MM.1S (cell line): ENCODE results near the gene SCN4B.

Experiments used
- DNase-seq: peaks from one replicate; pipeline ENCODE4 v3.0.0-alpha.2; 2015
- H2AFZ ChIP-seq: fragments of 300-600 bp; sonication (generic); 2 replicates; pipeline ENCODE4 v1.6.0; 2016; ENCODE audit warnings: antibody characterized with exemption, low read length
- H3F3A ChIP-seq: fragments of 300-600 bp; sonication (generic); 2 replicates; pipeline ENCODE4 v1.6.1; 2016; ENCODE audit warnings: mild to moderate bottlenecking, antibody characterized with exemption, low read length, moderate library complexity, mixed read lengths; ENCODE audit not compliant: insufficient read depth
- H3K27ac ChIP-seq: fragments of 300-600 bp; sonication (generic); 2 replicates; pipeline ENCODE4 v1.5.1; 2016; ENCODE audit warnings: mild to moderate bottlenecking, low read length
- H3K27me3 ChIP-seq: fragments of 300-600 bp; sonication (generic); replicated peaks from 2 replicates; pipeline ENCODE4 v1.6.0; 2016; ENCODE audit warnings: low read length; ENCODE audit not compliant: insufficient read depth
- H3K36me3 ChIP-seq: fragments of 300-600 bp; sonication (generic); replicated peaks from 2 replicates; pipeline ENCODE4 v1.6.1; 2016; ENCODE audit warnings: mild to moderate bottlenecking, low read length, mixed read lengths; ENCODE audit not compliant: insufficient read depth
- H3K4me1 ChIP-seq: fragments of 300-600 bp; sonication (generic); 2 replicates; pipeline ENCODE4 v1.6.1; 2016; ENCODE audit warnings: low read length, mixed read lengths
- H3K4me2 ChIP-seq: fragments of 300-600 bp; sonication (generic); 2 replicates; pipeline ENCODE4 v1.6.0; 2016; ENCODE audit warnings: low read depth, low read length
- H3K4me3 ChIP-seq: fragments of 300-600 bp; sonication (generic); 2 replicates; pipeline ENCODE4 v1.5.1; 2016; ENCODE audit warnings: low read length, mixed read lengths
- H3K79me2 ChIP-seq: fragments of 300-600 bp; sonication (generic); 2 replicates; pipeline ENCODE4 v1.6.1; 2016; ENCODE audit warnings: mixed run types, low read length, mixed read lengths
- H3K9ac ChIP-seq: fragments of 300-600 bp; sonication (generic); 2 replicates; pipeline ENCODE4 v1.6.1; 2016; ENCODE audit warnings: low read length, mixed read lengths
- H3K9me2 ChIP-seq: fragments of 300-600 bp; sonication (generic); replicated peaks from 2 replicates; pipeline ENCODE4 v1.6.1; 2016; ENCODE audit warnings: mild to moderate bottlenecking, low read length, mixed read lengths; ENCODE audit not compliant: insufficient read depth
- H3K9me3 ChIP-seq: fragments of 300-600 bp; sonication (generic); replicated peaks from 2 replicates; pipeline ENCODE4 v1.6.1; 2016; ENCODE audit warnings: mild to moderate bottlenecking, low read length, mixed read lengths; ENCODE audit not compliant: insufficient read depth
- H4K20me1 ChIP-seq: fragments of 300-600 bp; sonication (generic); 2 replicates; pipeline ENCODE4 v1.6.1; 2016; ENCODE audit warnings: mild to moderate bottlenecking, low read length, moderate library complexity, mixed read lengths; ENCODE audit not compliant: insufficient read depth
- CTCF ChIP-seq: fragments of 300-600 bp; sonication (generic); IDR thresholded peaks from 2 replicates; pipeline ENCODE4 v1.5.1; 2016; ENCODE audit warnings: antibody characterized with exemption, low read length, mixed read lengths
- EZH2 ChIP-seq: fragments of 300-600 bp; sonication (generic); optimal IDR thresholded peaks from 2 replicates; pipeline ENCODE3; 2017; ENCODE audit warnings: low read depth, mild to moderate bottlenecking, antibody characterized with exemption, low read length, mixed read lengths
- EZH2phosphoT487 ChIP-seq: fragments of 300-600 bp; sonication (generic); IDR thresholded peaks from 2 replicates; pipeline ENCODE4 v1.6.1; 2018; ENCODE audit warnings: antibody characterized with exemption, low read length

SCN4B gene

GRCh38 chr11:118152020-118152551, 537 bp downstream of the SCN4B start:
- Histone ChIP-seq H3F3A (no peaks in the 10 kb centered on the region), H2AFZ (no peak overlapping the region), H3K9me2 (no peaks in the 10 kb centered on the region), H3K4me3 (no peak overlapping the region), H3K27ac (no peak overlapping the region), H3K36me3 (no peaks in the 10 kb centered on the region), H3K4me1 (no peaks in the 10 kb centered on the region; the same call in 1 of the 2 replicates), H3K27me3 (peaks cover 79% of the 10 kb centered on the region), H4K20me1 (no peaks in the 10 kb centered on the region), H3K9me3 (no peaks in the 10 kb centered on the region), H3K79me2 (no peaks in the 10 kb centered on the region), H3K9ac (no peak overlapping the region), H3K4me2 (no peak overlapping the region)
- DNase-seq: no peak
- TF ChIP-seq CTCF: no peak
- no peak for TF ChIP-seq EZH2phosphoT487
- no peak for TF ChIP-seq EZH2

GRCh38 chr11:118151431-118151830, 1.2 kb downstream of the SCN4B start:
- H3K27ac ChIP-seq: no peak overlapping the region
- no peaks in the 10 kb centered on the region for H3K79me2 ChIP-seq
- H3K4me2 ChIP-seq: no peak overlapping the region
- H3K9ac ChIP-seq: no peak overlapping the region
- no peak overlapping the region for H3K4me3 ChIP-seq
- H2AFZ ChIP-seq: no peak overlapping the region
- DNase-seq: no peak
- H3F3A ChIP-seq: no peaks in the 10 kb centered on the region
- TF ChIP-seq EZH2phosphoT487: no peak
- no peak for TF ChIP-seq EZH2
- no peak for TF ChIP-seq CTCF
- no peaks in the 10 kb centered on the region; the same call in 1 of the 2 replicates for H3K4me1 ChIP-seq
- peaks cover 79% of the 10 kb centered on the region for H3K27me3 ChIP-seq
- H3K36me3 ChIP-seq: no peaks in the 10 kb centered on the region
- H4K20me1 ChIP-seq: no peaks in the 10 kb centered on the region
- H3K9me2 ChIP-seq: no peaks in the 10 kb centered on the region
- no peaks in the 10 kb centered on the region for H3K9me3 ChIP-seq

- peaks cover 67% of the 10 kb centered on the region for H3K27me3 ChIP-seq
- H3K4me2 ChIP-seq: no peak overlapping the region
- no peak for DNase-seq
- H3K9me3 ChIP-seq: no peaks in the 10 kb centered on the region
- no peak overlapping the region for H3K27ac ChIP-seq
- TF ChIP-seq EZH2phosphoT487: no peak
- no peaks in the 10 kb centered on the region for H4K20me1 ChIP-seq
- H3K9me2 ChIP-seq: no peaks in the 10 kb centered on the region
- H3F3A ChIP-seq: no peaks in the 10 kb centered on the region
- no peak overlapping the region for H2AFZ ChIP-seq
- no peaks in the 10 kb centered on the region; the same call in 1 of the 2 replicates for H3K4me1 ChIP-seq
- H3K79me2 ChIP-seq: no peaks in the 10 kb centered on the region
- no peak overlapping the region for H3K9ac ChIP-seq
- no peak overlapping the region for H3K4me3 ChIP-seq
- no peaks in the 10 kb centered on the region for H3K36me3 ChIP-seq
Measured at GRCh38 chr11:118149493-118149892, 3.1 kb downstream of the SCN4B start.

GRCh38 chr11:118148856-118149255, 3.8 kb downstream of the SCN4B start:
- Histone ChIP-seq H3K27ac (no peak overlapping the region), H3K79me2 (no peaks in the 10 kb centered on the region), H3K4me3 (no peak overlapping the region), H3K36me3 (no peaks in the 10 kb centered on the region), H3K27me3 (peaks cover 67% of the 10 kb centered on the region), H4K20me1 (no peaks in the 10 kb centered on the region), H3K9me2 (no peaks in the 10 kb centered on the region), H3K9me3 (no peaks in the 10 kb centered on the region), H2AFZ (no peak overlapping the region), H3K4me2 (no peak overlapping the region), H3F3A (no peaks in the 10 kb centered on the region), H3K4me1 (no peaks in the 10 kb centered on the region; the same call in 1 of the 2 replicates), H3K9ac (no peak overlapping the region)
- DNase-seq: no peak
- TF ChIP-seq CTCF (no peak), EZH2phosphoT487 (no peak)
